K562 (cell line): ENCODE results near the gene SLC22A12. TPM values are rescaled to one million over a fixed set of nuclear protein-coding genes. Genes with fewer than 3 reads are reported as not detected.
A peak's percentile ranks its signal among the peaks of the same experiment; 100 is the strongest.

Experiments
- ARID1B ChIP-seq: fragments of 450-650 bp; IDR thresholded peaks from 2 replicates; pipeline ENCODE4 v1.6.1; 2016; ENCODE audit warnings: antibody characterized with exemption, mild to moderate bottlenecking, inconsistent platforms
- BCOR ChIP-seq: fragments of 450-650 bp; IDR thresholded peaks from 2 replicates; pipeline ENCODE4 v1.6.1; 2016
- BMI1 ChIP-seq: fragments of 150-350 bp; IDR thresholded peaks from 2 replicates; pipeline ENCODE4 v1.6.1; 2014; ENCODE audit warnings: low read length
- BRF2 ChIP-seq: IDR thresholded peaks from 3 replicates; pipeline ENCODE4 v1.6.1; 2011; ENCODE audit warnings: borderline replicate concordance, mild to moderate bottlenecking; ENCODE audit not compliant: insufficient read length, insufficient read depth
- CHD2 ChIP-seq: IDR thresholded peaks from 2 replicates; pipeline ENCODE4 v1.6.1; 2011; ENCODE audit warnings: low read depth, low read length
- CREM ChIP-seq: IDR thresholded peaks from 2 replicates; pipeline ENCODE4 v1.6.1; 2014; ENCODE audit warnings: antibody characterized with exemption, low read depth
- FOSL1 ChIP-seq: fragments of 200-800 bp; sonication (Bioruptor generic); conservative IDR thresholded peaks from 2 replicates; pipeline ENCODE4 v1.6.1; 2016; ENCODE audit warnings: missing genetic modification characterization, missing compliant biosample characterization
- GATAD2B ChIP-seq: fragments of 450-650 bp; IDR thresholded peaks from 2 replicates; pipeline ENCODE4 v1.6.1; 2017; ENCODE audit warnings: mild to moderate bottlenecking, borderline replicate concordance
- HCFC1 ChIP-seq: IDR thresholded peaks from 2 replicates; pipeline ENCODE4 v1.6.1; 2012; ENCODE audit warnings: low read depth, low read length, improper control_type of control experiment
- HNRNPUL1 ChIP-seq: fragments of 200-400 bp; formaldehyde crosslinking; IDR thresholded peaks from 2 replicates; pipeline ENCODE4 v1.6.1; 2017; ENCODE audit warnings: low read length
- MAFK ChIP-seq: IDR thresholded peaks from 2 replicates; pipeline ENCODE4 v1.6.1; 2011; ENCODE audit warnings: low read length, improper control_type of control experiment
- MCM3 ChIP-seq: fragments of 450-650 bp; IDR thresholded peaks from 2 replicates; pipeline ENCODE4 v1.6.1; 2016
- MTA3 ChIP-seq: fragments of 450-650 bp; formaldehyde crosslinking; IDR thresholded peaks from 2 replicates; pipeline ENCODE4 v1.6.1; 2017; ENCODE audit warnings: mild to moderate bottlenecking, borderline replicate concordance
- MYC ChIP-seq, 2 experiments: fragments of 250-450 bp in 1 of 2; sonication (Bioruptor Pico) in 1 of 2; IDR thresholded peaks; 2 replicates each; pipeline versions ENCODE4 v1.5.1 to v1.6.1; 2012 to 2021; ENCODE audit warnings: low read depth in 2 of 2, borderline replicate concordance in 1 of 2, improper control_type of control experiment in 1 of 2, low read length in 1 of 2, mild to moderate bottlenecking in 1 of 2, moderate library complexity in 1 of 2
- NCOA2 ChIP-seq, 2 experiments: fragments of 450-650 bp; IDR thresholded peaks; 2 replicates each; pipeline ENCODE4 v1.6.1; 2018; ENCODE audit warnings: mild to moderate bottlenecking in 2 of 2, moderate library complexity in 1 of 2; ENCODE audit not compliant: partially characterized antibody in 2 of 2
- NR2C1 ChIP-seq, 2 experiments: fragments of 450-650 bp; IDR thresholded peaks; 2 replicates each; pipeline ENCODE4 v1.6.1; 2017; ENCODE audit warnings: mild to moderate bottlenecking in 2 of 2, antibody characterized with exemption in 1 of 2, inconsistent platforms in 1 of 2, missing compliant biosample characterization in 1 of 2, missing genetic modification characterization in 1 of 2
- SIX5 ChIP-seq, 2 experiments: IDR thresholded peaks; 2 replicates each; pipeline ENCODE4 v1.6.1; 2011; ENCODE audit warnings: low read length in 2 of 2, borderline replicate concordance in 1 of 2, low read depth in 1 of 2, mild to moderate bottlenecking in 1 of 2, moderate library complexity in 1 of 2; ENCODE audit not compliant: insufficient read depth in 1 of 2
- TAL1 ChIP-seq: fragments of 450-650 bp; IDR thresholded peaks from 2 replicates; pipeline ENCODE4 v1.6.1; 2016; ENCODE audit warnings: mild to moderate bottlenecking
- TFAP4 ChIP-seq: sonication (generic); formaldehyde crosslinking; IDR thresholded peaks from 2 replicates; pipeline ENCODE4 v1.8.0; 2022; ENCODE audit warnings: missing genetic modification reagents, mild to moderate bottlenecking, moderate library complexity, borderline replicate concordance
- ZFX ChIP-seq: sonication (generic); formaldehyde crosslinking; IDR thresholded peaks from 2 replicates; pipeline ENCODE4 v1.8.0; 2022; ENCODE audit warnings: mild to moderate bottlenecking, missing genetic modification reagents, moderate library complexity
- ZNF354B ChIP-seq: fragments of 250-450 bp; sonication (Bioruptor Pico); IDR thresholded peaks from 2 replicates; pipeline ENCODE4 v1.4.0; 2020
- ZNF780A ChIP-seq: fragments of 250-450 bp; sonication (Bioruptor Pico); IDR thresholded peaks from 2 replicates; pipeline ENCODE4 v1.5.0; 2021; ENCODE audit warnings: mild to moderate bottlenecking
- polyA plus RNA-seq, 8 experiments: library from polyadenylated mRNA; depleted of rRNA in 4 of 8; stranded (reverse) in 5 of 8; unstranded in 3 of 8; fragments of >200 nt; fragmentation: Nextera tagmentation in 2 of 8; fragmentation: Illumina TruSeq in 1 of 8; extraction: Ambion mirVana in 2 of 8; extraction: Trizol in 1 of 8; gene quantifications; 2 replicates each; pipeline versions ENCODE4 v1.2.1 to v1.2.3, GENCODE V29; 2011 to 2014; ENCODE audit warnings: inconsistent platforms in 1 of 8, missing spikeins in 1 of 8
- total RNA-seq, 7 experiments: library from RNA; depleted of rRNA in 6 of 7; stranded (reverse); fragments of >200 nt in 6 of 7; fragmentation: Illumina TruSeq in 2 of 7; extraction: Trizol in 2 of 7; gene quantifications; 2 replicates each; pipeline versions ENCODE4 v1.2.1 to v1.2.3, GENCODE V29; 2011 to 2021; ENCODE audit warnings: low replicate concordance in 1 of 7
- TF ChIP-seq, protein P1 (sequence below): IDR thresholded peaks from 2 replicates; pipeline ENCODE4 v1.6.1; 2016; ENCODE audit warnings: missing genetic modification characterization, missing compliant biosample characterization
- TF ChIP-seq, protein P2 (sequence below): fragments of 250-450 bp; sonication (Bioruptor Pico); IDR thresholded peaks from 2 replicates; pipeline ENCODE4 v1.8.0; 2021; ENCODE audit warnings: borderline replicate concordance, mild to moderate bottlenecking, moderate library complexity; ENCODE audit not compliant: poor library complexity, severe bottlenecking

SLC22A12 gene
- total and polyA plus RNA-seq, 9 of the 15 experiments (the other 6 are each of a cell fraction or from before 2014, with no cell fraction given) = not detected

DNA sequence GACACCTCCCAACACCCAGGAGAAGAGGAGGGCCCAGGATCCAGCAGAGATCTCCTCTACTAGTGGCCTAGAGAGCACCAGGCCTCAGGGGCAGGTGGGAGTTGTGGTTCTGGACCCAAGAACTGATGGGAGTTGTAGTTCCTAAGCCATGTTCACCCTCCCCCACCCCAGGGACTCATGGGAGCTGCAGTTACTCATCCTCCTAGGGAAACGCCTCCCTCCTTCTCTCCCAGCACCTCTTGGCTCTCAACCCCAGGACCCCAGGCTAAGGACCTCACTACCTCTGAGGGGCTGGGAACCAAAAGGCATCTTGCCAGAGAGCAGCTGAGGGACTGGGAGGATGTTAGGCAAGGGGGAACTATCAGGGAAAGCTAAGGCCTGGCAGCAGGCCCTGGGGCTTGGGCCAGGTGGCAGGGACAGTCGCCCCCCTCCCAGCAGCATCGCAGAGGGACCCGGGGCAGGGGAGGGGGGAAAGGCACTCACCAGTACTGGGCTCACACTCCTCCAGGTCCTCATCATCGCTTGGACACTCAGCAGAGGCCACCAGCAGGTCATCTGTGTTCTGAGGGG, 28.9 kb downstream of the SLC22A12 start (continued):
- no peak for TF ChIP-seq BMI1
- no peak for TF ChIP-seq BRF2
- TF ChIP-seq BCOR = no peak
- peak; percentile 93 for TF ChIP-seq HCFC1
- TF ChIP-seq ZFX = peak; percentile 88
- no peak for TF ChIP-seq NCOA2 (IDR thresholded peaks at IDR 0.05; ENCODE audit: partially characterized antibody in 2 of 2)
- TF ChIP-seq, protein P1, sequence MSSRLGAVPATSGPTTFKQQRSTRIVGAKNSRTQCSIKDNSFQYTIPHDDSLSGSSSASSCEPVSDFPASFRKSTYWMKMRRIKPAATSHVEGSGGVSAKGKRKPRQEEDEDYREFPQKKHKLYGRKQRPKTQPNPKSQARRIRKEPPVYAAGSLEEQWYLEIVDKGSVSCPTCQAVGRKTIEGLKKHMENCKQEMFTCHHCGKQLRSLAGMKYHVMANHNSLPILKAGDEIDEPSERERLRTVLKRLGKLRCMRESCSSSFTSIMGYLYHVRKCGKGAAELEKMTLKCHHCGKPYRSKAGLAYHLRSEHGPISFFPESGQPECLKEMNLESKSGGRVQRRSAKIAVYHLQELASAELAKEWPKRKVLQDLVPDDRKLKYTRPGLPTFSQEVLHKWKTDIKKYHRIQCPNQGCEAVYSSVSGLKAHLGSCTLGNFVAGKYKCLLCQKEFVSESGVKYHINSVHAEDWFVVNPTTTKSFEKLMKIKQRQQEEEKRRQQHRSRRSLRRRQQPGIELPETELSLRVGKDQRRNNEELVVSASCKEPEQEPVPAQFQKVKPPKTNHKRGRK (tag) = no peak
- TF ChIP-seq GATAD2B = no peak
- TF ChIP-seq MTA3 = no peak
- TF ChIP-seq MAFK = no peak
- TF ChIP-seq ZNF780A (CRISPR knock-in tag) = no peak
- peak; percentile 62; the same call in 1 of the 2 replicates for TF ChIP-seq CREM
- no peak for TF ChIP-seq HNRNPUL1
- TF ChIP-seq TFAP4 (CRISPR knock-in tag) = 0 out of 2 replicates have a peak, but pooled peaks have one; percentile 27
- TF ChIP-seq ARID1B = no peak
- no peak for TF ChIP-seq ZNF354B (CRISPR knock-in tag)
- peak; percentile 67 to 75 for TF ChIP-seq SIX5 (IDR thresholded peaks at IDR 0.05; ENCODE audit: borderline replicate concordance in 1 of 2, insufficient read depth in 1 of 2, low read depth in 1 of 2, low read length in 2 of 2)
- no peak for TF ChIP-seq MCM3
- TF ChIP-seq NR2C1 (IDR thresholded peaks at IDR 0.05) = no peak
- peak; percentile 34; the same call in 1 of the 2 replicates for TF ChIP-seq NR2C1 (tag; IDR thresholded peaks at IDR 0.05)
- TF ChIP-seq TAL1 = no peak
- no peak for TF ChIP-seq MYC (IDR thresholded peaks at IDR 0.05; ENCODE audit: low read depth, low read length)
- TF ChIP-seq MYC (CRISPR knock-in tag; IDR thresholded peaks at IDR 0.05; ENCODE audit: borderline replicate concordance, low read depth) = no peak
- peak; percentile 81 for TF ChIP-seq FOSL1
- peak; percentile 56 for TF ChIP-seq CHD2
- TF ChIP-seq, protein P2, sequence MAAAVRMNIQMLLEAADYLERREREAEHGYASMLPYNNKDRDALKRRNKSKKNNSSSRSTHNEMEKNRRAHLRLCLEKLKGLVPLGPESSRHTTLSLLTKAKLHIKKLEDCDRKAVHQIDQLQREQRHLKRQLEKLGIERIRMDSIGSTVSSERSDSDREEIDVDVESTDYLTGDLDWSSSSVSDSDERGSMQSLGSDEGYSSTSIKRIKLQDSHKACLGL (CRISPR knock-in tag) = no peak
